COLO668 (cell line): ENCODE data around the gene GPC5.
"Not testable (repeated sequence)": the region's sequence is repeated elsewhere in the genome, so short reads cannot be mapped to it uniquely, and the experiment has no call there.

Experiments
- DNase-seq: peaks from one replicate; lab custom pipeline; 2025; ENCODE audit not compliant: unreplicated experiment; lab: John Stamatoyannopoulos, UW

Gene GPC5

DNA sequence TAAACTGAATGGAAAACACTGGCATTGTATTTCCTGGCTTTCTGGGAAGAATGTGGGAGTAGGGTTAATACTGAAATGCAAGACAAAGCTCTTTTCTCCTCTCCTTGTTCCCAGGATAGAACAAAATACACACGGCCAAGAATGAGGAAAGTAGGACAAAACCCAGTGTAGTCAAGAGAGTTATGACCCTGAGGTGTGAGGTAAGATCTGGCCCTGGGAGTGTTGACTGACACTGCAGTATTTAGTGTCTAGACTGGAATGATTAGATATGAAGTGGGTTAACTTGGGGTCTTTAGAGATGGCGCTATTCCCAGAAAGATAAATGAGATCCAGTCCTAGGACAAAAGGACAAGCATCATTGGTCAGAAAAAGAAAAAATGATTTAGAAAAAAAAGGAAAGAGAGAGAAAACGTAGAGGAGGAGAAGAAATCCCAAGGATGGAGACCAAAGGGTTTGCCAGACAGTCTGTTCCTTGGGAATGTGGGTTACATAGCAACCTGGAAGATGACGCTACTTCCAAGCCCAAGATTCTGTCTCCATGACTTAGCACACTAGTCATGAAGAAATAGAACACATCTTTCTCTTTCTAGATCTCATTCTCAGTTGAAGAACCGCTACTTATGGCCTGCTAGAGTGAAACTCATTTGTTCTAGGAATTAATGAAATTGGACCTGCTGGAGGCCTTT lies 1284.6 kb downstream of the GPC5 start:
- no peak for DNase-seq

DNA sequence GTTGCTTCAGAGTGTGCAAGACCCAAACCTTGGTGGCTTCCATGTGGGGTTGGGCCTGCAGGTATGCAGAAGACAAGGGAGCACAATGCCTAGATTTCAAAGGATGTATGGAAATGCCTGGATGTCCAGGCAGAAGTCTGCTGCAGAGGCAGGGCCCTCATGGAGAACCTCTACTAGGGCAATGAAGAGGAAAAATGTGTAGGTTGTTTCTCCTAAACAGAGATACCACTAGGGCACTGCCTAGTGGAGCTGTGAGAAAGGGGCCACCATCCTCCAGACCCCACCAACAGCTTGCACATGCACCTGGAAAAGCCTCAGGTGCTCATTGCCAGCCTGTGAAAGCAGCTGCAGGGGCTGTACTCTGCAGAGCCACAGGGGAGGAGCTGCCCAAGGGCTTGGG lies 1295.6 kb downstream of the GPC5 start:
- no peak for DNase-seq

DNA sequence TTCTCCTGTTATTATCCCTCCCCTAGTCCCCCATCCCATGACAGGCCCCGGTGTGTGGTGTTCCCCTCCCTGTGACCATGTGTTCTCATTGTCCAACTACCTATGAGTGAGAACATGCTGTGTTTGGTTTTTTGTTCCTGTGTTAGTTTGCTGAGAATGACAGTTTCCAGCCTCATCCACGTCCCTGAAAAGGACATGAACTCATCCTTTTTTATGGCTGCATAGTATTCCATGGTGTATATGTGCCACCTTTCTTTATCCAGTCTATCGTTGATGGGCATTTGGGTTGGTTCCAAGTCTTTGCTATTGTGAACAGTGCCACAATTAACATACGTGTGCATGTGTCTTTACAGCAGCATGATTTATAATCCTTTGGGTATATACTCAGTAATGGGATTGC lies 1297.4 kb downstream of the GPC5 start:
- DNase-seq: not testable (repeated sequence)

DNA sequence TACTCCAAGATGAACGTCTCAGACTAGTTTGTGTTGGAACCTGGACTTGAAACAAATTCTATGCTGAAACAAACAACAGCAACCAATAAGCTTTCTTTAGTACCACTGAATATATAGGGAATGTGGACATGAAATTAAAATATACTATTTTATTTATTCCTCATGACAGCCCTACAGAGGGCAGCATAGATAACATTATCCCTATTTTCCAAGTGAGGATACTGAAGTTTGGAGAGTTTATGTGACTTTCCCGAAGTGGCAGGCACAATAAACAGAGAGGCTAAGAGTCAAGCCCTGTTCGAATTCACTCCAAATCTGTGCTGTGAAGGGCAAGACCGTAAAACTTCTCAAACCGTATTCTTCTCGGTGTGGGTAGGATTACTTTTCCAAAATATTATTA lies 1318.3 kb downstream of the GPC5 start:
- no peak for DNase-seq

DNA sequence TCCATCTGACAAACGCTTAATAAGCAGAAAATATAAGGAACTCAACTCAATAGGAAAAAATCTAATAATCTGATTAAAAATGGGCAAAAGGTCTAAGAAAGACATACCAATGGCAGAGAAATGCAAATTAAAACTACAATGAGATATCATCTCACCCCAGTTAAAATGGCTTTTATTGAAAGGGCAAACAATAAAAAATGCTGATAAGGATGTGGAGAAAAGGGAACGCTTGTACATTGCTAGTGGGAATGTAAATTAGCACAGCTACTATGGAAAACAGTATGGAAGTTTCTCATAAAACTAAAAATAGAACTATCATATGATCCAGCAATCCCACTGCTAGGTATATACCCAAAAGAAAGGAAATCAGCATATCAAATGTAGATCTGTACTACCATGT lies 1319.4 kb downstream of the GPC5 start:
- DNase-seq: no peak

DNA sequence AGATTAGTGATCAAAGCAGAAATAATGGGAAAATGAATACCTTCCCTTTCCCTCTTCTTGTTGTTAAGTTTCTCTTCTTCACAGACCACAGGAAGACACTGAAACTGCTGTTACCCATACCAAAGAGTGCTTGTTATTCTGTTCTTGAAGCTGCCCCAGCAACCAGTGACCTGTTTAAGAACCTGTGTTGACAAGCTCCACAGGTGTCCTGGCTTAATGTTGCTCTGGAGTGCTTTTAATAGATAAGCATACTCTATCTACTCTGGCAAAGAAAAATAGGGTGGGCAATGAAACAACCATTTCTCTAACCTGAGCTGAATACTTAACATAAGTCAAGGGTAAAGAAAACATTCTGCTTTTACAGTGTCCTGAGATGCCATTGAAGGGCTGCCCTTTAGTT lies 1321.4 kb downstream of the GPC5 start:
- peak; percentile 83 for DNase-seq

DNA sequence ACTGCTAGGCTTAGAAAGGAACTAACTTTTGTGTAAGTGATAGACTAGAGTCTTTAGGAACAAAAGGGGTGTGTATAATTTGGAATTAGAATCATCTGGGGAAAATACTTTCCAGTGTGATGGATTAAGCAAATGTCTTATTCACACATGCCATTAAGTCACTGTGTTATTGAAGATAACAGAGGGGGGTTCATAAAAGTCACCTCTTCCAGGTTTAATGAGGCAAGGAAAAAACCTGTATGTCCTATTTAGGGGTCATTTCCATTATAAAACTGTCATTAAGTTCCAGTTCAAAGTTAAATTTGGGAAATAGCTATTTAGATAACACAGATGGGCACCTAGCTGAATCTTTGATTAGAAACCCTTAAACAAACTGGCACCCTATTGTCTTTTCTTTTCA lies 1323.2 kb downstream of the GPC5 start:
- DNase-seq: no peak

DNA sequence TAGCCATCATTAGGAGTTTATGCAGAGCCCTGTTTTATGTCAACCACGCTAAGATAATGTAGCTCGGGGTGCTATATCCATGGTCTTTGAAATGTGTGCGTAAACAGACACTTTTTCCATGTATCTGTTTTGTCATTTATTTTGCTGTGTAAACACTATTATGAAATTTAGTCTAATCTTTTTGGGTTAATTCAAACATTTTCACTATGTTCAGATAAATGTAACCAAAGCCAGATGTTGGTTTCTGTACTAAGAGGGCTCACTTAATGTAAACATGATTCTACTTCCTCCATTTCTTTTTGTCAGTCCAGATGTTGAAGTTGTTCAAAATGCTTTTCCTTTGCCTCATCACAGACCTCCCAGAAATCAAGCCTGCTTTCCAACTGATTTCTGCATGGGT lies 1328.7 kb downstream of the GPC5 start:
- DNase-seq: no peak

DNA sequence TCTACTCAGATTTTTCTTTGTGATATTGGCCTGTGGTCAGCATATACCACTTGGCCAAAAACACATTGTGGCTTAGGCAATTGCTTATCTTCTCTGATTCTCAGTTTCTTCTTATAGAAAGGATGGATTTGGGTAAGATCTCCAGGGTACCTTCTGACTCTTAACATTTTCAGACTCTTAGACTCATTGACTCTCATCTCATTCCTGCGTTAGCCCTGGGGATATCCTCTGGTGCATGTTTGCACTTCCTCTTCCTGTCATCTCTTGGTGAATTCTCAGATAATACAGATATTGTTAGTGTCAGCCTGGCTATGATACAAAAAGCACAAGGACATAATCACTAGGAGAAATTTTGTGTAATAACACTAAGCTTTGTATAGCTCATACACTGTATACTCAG lies 1335.6 kb downstream of the GPC5 start:
- no peak for DNase-seq

DNA sequence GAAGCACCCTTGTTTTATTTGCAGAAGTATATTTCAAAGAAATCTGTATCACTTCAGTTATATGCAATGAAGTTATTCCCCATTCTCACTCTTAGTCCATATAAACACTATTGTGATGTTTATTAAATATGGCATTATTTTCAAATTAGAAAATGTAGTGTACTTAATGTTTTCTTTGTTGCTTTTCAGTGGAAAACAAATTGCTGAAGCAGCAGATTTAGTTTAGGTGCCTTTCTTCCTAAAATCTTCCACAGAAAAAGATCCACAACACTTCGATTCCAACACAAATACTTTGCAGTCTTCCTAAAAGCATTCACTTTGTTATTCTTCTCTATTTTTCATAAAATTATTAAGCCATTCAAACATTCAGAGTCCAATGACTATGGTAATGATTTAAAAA lies 1336.1 kb downstream of the GPC5 start:
- no peak for DNase-seq

DNA sequence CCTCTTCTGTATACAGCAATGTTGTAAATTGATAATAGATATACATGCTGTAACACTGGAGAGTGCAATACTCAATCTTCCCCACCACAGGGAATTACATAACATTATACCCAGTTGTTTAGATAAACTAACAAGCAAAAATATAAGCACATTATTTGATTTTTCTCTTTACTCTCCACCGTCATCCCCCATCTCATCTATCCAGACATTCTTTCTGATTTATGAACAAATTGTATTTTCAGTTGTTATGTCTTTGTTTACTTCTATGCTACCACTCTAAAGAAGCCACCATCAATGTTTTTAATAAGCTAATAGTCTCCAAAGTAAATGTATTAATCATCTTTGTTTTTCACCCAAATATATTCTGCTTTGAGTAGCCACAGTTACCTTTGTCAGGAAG lies 1337.5 kb downstream of the GPC5 start:
- no peak for DNase-seq

DNA sequence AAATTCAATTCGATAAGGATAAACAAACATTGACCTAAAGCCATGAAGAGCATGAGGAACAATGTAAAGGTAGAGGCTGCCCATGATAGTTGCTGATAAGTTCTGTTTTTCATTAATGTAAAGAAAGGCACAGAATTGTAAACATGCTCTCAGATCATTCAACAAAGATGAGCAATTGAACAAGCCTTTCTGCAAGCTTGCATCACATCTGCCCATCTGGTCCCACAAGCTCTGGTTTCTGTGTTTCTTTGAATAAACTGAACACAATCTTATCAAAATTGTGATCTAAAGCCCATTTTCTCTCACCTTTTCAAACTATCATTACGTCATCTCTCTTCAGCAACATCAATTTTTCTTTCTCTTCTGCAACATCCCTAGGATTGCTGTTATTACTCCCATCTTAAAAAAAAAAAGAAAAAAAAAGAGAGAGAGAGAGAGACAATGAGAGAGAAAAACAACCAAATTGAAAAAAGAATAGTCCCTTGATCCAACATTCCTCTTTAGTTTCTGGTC lies 1340.9 kb downstream of the GPC5 start:
- no peak for DNase-seq

DNA sequence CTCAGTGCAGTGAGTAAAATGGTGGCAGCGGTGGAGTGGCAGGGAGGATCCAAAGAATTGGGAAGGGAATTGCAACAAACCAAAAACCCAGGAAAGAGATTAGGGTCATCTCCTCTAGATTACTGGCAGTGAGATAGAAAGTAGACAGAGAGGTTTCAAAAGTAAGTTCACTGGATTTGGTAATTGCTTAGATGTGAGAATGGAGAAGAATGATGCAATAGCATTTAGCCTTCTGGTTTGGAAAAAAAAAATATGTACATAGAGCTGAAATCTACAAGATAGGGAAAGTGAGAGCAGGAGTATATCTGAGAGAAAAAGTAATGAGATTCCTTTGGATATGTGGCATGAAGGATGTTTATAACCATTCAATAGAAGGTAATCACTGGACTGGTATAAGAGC lies 1345.6 kb downstream of the GPC5 start:
- no peak for DNase-seq

DNA sequence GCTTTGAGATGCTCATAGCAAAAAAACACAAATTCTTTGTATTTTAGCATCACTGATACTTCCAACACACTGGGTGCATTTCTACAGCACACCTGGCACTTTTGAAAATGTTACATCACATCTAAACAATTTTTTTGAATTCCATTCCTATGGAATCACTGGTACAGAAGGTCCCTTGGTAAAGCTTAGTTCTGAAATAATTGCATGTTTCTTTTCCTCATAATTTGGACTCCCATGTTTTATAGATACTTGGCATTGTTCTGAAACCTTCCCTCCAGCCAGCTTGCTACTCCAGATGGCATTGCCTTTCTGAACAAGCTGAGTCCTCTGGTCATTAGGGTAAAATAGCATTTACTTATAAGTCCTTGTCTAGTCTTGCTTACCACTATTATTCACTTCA lies 1346.8 kb downstream of the GPC5 start:
- no peak for DNase-seq

DNA sequence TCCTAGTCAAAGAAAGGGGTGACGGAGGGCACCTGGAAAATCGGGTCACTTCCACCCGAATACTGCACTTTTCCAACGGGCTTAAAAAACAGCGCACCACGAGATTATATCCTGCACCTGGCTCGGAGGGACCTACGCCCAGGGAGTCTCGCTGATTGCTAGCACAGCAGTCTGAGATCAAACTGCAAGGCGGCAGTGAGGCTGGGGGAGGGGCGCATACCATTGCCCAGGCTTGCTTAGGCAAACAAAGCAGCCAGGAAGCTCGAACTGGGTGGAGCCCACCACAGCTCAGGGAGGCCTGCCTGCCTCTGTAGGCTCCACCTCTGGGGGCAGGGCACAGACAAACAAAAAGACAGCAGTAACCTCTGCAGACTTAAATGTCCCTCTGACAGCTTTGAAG lies 1354.3 kb downstream of the GPC5 start:
- peak; percentile 28 for DNase-seq

DNA sequence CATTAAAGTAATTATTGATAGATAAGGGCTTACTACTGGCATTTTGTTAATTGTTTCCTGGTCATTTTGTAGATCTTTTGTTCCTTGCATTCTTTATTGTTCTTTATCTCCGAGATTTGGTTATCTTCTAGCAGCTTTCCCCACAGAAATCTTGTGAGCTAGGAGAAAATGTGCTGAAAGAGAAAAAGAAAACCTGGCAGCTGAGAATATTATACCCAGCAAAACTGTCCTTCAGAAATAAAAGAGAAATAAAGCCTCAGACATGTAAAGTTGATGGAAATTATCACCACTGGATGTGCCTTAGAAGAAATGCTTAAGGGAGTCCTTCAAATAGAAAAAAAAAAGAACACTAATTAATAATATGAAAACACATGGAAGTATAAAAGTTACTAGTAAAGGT lies 1363.3 kb downstream of the GPC5 start:
- no peak for DNase-seq

DNA sequence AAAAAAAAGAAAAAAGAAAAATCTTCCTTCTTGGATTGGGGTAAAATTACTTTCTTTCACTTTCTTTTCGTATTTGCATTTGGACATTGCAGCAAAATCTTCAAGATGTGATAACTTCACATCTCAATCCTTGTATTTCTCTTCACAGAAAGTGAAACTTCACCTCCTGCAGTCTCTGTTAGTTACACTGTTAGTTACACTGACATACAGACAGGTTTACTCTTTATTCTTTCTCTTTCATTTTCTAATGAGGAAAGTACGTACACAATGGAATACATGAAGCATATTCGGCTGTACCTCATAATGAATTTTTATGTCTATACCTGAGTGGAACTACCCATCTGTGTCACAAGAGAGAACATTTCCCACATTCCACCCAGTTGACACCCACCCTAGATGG lies 1369.0 kb downstream of the GPC5 start:
- no peak for DNase-seq

DNA sequence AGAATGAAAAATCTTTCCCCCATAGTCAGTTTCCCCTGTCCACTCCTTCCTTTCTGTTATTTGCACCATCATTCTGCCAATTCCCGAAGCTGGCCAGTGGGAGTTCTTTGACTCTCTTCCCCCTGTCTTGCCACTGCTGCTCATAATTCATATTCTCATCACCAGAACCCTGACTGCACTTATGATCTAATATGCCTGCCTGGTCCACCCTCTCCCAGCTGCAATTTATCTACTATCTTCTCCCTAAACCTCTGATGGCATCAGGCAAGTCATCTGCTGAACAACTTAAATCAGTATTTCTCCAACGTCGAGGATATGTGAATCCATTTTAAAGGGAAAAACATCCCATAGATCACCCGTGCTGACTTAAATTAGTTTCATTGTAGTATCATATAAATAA lies 1370.2 kb downstream of the GPC5 start:
- DNase-seq: no peak

DNA sequence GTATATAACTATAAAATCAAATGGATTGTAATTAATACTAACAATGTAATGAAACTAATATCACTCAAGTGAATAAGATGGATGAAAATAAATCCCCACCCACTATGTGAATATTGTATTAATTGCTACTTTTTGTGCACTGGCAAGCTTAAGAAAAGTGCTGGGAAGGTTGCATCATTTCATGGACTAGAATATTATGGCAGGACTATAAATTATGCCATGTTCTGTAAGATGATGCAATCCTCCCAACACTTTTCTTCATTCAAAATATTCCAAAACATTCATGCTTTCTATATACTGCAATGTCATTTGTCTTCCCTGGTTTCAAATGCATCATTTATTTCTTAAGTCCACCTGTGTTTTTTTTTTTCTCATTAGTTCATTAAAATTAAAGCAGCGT lies 1370.6 kb downstream of the GPC5 start:
- no peak for DNase-seq

DNA sequence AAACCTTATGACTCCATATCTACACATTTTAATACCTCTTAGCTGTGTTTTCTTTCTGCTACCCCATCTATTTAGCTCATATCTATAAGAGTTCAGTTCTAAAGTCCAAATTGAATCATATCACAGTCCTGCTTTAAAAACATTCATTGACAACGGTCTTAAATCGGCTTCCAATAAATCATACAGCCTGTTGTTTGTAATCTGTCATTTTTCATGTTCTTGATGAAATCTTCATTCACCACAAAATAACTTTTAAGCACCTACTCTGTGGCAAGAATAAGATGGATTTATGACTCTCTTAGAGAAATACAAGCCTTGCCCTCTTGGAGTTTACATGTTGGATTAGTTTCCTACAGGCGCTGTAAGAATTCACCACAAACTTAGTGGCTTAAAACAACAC lies 1377.2 kb downstream of the GPC5 start:
- no peak for DNase-seq

DNA sequence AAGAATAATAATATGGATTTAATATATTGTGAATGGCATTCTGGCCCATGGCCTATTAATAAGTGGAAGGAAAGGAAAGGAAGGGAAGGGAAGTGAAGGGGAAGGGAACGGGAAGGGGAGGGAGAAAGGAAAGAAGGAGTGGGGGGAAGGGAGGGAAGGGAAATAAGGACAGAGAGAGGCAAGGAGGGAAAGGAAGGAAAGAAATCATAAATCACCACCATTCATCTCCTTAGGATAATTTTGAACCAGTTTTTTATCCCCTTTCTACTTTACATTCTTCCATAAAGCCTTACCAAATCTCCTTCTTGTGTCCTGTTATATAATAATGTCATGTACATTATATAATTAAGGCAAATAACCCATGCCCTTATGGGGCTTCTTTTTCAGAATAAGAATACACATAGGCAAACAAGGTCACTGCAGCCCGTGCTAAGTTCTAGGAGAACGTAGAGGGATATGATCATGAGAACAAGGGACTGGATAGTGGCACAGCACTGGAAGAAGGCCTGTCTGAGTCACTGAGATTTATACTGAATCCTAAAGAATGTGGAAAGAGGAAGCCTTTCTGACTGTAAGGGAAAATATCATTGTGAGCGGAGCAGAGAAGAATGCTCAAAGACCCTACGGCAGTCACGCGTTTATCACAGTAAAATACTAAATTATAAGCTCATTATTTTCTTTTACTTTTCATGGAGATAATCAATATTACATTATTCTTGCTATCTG lies 1383.7 kb downstream of the GPC5 start:
- DNase-seq: no peak

DNA sequence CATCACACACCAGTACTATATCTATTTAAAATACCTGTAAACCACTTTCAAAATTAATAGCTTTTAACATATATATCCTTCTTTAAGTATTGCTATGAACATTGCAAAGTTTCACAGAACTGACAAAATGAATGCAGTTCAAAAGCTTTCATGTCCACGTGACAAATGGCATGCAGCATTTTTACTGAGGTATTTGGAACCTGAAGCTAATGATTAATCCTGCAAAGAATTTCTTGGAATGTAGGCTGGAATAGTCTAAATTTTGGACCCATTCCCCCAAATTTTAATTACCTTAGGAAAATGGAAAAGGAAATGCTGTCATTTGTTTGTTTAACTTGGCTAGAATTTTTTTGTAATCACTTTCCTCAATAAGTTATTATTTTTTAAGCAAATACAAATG lies 1404.4 kb downstream of the GPC5 start:
- no peak for DNase-seq

DNA sequence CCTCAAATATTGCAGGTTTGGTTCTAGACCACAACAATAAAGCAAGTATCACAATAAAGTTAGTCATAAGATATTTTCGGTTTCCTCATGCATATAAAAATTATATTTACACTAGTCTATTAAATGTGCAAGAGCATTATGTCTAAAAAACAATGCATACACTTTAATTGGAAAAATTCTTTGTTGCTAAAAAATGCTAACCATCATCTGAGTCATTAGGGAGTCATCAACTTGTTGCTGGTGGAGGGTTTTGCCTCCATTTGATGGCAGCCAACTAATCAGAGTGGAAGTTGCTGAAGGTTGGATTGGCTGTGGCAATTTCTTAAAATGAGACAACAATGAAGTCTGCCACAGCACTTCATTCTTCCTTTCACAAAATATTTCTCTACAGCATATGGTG lies 1405.9 kb downstream of the GPC5 start:
- DNase-seq: no peak
